HG02623 (cell line): Measurements from ENCODE around the gene LCN2.
"Not testable (repeated sequence)": the region's sequence is repeated elsewhere in the genome, so short reads cannot be mapped to it uniquely, and the experiment has no call there.

ENCODE experiments used
- ATAC-seq: cut with Tn5 transposase; IDR thresholded peaks from one replicate; pipeline ENCODE4 v1.9.1; 2021; ENCODE audit warnings: moderate library complexity; ENCODE audit not compliant: unreplicated experiment

The LCN2 gene

DNA sequence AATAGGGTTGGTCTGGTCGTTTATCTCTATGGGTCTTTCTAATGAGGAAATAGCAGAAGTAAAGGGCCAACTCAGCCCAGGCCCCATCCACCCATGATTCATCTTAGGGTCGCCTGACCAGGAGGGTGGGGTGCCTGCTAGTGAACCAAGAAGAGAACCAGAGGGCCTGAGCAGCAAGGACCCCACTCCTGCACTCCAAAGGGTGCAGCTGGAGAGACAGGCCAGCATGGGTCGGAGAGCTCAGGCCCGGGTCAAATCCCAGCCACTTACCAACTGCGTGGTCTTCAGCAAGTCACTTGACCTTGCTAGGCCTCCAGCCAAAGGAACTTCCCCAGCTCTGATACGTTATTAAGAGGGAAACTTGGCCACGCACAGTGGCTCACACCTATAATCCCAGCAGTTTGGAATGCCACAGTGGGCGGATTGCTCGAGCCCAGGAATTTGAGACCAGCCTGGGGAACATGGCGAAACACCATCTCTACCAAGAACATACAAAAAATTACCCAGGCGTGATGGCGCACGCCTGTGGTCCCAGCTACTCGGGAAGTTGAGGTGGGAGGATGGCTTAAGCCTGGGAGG, 15.1 kb downstream of the LCN2 start:
- ATAC-seq = no peak

DNA sequence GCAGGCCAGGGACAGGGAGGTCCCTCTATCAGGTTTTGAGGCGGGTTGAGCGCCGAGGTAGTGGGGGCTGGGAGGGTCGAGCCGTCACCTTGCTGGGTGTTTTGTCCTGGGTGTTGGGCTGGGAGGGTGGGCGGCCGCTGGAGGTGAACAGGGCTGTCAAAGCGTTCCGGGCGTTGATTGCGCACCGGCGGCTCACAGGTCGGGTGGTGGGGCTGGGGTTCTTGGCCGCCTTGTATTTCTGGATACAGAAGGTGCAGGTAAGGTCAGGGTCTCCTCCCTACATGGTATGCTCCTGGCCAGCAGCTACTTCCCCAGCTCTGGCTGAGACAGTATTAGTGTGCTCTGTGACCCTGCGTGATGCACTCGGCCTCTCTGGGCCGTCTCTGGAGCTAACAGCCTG, 16.9 kb downstream of the LCN2 start:
- ATAC-seq = no peak

DNA sequence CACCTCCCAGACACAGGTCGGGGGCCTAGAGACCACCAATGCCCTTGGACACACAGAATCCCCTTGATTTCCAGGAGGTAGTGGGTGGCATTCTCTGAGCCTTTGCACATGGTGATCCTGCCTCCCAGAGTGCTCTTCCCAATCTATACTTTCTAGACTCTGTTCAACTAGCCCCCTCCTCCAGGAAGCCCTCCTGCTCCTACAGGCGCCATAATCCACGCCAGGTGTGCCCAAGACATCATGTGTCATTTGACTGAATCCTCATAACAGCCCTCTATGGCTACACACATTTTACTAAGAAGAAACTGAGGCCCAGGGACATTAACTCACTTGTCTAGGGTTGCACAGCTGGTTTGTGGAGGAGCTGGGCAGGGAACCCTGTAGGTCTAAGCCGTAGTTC, 18.0 kb downstream of the LCN2 start:
- no peak for ATAC-seq

DNA sequence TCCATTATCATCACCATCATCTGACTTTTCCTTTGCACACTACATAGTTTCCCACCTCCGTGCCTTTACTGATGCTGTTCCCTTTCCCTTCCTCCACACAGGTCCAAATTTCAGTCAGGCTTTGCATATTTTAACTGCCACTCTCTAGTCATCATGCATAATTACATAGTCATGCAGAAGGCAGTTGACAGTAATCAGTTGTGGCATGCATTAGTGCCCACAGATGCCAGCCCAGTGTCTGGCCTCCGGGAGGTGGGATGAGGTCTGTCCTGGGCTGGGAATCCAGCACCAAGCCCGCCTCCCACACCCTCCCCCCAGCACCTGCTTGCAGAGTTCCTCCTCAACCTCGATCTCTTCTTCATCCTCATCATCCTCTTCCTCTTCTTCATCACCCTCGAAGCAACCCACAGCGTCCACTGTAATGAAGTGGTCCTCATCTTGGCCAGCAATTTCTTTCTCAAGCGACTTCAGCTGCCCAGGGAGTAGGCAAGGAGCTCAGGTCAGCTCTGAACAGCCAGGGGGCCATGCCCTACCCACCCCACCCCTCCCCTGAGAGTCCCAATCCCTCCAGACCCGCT, 19.6 kb downstream of the LCN2 start:
- ATAC-seq = no peak

DNA sequence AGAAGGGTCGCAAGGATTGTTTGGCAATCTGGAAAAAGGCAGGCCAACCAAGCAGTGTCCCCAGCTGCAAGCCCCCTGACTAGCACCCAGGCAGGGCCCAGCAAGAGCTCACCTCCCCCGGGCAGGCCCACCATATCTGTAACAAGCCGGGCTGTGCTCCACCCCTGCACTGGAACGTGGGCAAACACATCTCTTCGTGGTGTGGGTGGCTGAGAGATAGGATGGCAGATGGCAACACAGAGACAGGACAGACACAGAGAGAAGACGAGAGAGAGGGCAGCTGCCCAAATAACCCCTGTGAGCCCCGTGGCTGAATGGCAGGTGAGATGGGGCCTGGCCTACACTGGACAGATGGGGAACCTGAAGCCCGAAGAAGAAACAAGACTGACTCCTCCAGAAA, 20.2 kb downstream of the LCN2 start:
- no peak for ATAC-seq

DNA sequence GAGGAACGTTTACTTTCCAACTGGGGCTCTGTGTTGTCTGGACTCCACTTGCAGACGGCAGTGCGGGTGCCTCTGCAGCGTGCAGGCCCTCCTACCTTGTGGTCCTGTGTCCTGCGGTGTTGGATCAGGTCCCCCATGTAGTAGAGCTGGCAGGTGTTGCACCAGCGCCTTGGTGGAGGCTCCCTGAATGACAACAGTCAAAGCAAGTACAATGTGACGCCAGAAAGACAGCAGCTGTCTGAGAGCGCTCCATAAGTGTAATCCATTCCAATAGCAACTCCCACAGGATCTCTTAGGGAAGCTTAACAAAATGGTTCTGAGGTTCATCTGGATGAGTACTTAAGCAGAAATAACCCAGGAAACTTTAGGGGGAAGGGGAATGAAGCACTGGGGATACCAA, 20.7 kb downstream of the LCN2 start:
- no peak for ATAC-seq

DNA sequence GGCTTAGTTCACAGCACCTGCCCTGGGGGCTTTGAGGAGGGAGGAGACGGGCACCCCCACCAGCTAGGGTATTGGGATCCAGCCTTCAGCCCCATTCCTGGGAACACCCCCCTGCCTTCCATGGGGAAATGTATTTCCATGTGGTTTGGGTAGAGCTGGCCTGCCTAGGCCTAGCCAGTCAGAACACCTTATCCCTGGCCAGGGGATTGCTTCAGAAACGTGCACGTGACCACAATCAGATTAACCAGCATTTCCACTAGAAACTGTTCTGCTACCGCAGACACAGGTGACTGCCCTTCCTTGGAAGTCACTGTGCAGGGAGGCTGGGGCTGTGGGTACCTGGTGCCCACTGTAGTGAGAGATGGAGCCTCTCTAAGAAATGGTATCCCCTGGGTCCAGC, 24.8 kb downstream of the LCN2 start:
- ATAC-seq = no peak

DNA sequence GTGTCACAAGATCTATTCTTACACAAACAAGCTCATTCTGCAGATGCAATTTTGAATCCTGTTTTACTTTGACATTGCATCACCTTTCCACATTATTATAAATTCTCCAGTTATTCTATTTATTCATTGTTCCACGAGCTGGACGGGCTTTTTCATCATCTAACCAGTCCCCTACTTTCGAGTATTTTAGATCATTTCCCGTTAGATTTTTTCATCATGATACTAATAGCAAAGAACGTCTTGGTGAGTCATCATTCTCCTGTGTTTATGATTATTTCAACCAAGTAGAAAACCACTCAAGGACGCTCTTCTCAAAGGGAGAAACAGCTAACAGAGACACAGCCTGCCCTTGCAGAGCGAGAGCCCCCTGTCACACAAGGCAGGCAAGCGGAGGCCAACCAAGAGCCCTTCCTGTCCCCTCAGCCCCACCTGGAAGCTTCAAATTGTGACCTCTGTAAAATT, 25.9 kb downstream of the LCN2 start:
- ATAC-seq = no peak

DNA sequence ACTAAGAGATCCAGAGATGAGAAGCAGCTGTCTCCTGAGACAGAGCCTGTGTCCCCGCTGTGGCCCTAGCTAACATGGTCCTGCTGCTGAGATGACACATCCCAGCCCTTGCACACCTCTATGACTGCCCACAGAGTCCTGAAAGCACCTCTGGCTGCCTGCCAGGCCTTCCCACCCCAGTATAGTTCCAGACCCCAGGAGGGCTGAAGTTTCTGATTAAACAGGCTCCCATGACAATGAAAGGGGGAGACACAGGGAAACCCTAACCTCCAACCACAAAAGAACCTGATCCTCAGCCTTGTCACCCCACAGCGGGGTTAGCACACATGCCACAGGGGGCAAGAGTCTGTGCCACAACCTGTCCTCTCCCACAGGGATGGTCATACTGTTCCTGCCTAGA, 26.5 kb downstream of the LCN2 start:
- no peak for ATAC-seq

DNA sequence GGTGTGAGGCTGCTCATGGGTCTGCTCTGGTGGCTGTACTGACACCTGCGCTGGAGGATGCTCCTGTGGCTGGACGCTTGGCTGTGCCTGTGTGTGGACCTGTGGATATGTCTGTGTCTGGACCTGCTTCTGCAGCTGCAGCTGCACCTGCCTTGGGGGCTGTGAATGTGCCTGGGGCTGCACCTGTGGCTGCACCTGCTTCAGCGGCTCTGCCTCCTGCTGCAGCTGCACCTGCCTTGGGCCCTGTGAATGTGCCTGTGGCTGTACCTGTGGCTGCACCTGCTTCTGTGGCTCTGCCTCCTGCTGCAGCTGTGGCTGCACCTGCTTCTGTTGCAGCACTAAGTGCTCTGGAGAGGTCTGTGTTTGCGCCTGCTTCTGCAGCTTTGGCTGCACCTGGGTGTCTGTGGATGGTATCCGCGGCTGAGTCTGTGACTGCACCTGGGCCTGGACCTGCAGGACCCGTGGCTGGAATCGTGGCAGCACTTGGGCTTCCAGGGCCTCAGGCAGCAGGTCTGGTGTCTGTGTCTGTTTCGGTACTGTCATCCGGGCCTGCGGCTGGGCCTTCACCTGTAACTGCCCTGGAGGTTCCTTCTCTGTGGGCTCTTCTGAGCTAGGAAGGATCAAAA, 29.7 kb downstream of the LCN2 start:
- ATAC-seq = no peak

DNA sequence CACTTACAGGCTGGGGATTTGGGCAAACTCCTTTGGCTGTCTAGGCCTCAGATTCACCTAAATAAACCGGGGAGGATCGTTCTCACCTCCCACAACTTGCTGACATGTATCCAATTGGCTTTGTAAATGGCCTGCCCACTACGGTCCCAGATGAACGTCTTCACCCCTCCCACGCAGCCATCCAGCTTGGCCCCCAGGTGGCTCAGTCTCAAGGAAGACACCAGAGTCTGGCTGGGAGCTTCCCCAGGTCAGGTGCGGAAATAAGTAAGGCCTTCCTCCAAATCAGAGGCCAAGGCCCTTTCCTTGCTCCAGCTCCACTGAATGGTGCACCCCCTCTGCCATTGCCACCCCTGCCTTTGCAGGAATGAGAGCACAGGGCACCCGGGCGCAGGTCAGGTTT, 30.7 kb downstream of the LCN2 start:
- no peak for ATAC-seq

DNA sequence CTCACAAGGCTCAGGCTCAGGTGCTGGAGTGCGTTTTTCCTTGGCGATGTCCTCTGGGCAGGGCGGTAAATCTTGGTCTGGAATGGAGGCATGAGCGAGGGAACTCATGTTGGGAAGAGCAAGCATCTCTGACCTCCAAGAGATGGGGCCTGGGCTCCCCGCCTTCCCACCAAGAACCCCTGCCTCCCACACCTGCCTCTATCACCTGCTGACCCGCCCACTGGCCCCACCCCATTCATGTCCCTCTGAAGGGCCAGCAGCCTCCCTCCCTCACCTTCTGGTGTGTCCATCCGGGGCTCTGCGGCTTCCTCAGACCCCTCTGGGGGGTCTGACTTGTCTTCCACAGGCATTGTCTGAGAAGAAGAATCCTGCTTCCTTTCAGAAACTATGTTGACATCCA, 31.2 kb downstream of the LCN2 start:
- no peak for ATAC-seq

DNA sequence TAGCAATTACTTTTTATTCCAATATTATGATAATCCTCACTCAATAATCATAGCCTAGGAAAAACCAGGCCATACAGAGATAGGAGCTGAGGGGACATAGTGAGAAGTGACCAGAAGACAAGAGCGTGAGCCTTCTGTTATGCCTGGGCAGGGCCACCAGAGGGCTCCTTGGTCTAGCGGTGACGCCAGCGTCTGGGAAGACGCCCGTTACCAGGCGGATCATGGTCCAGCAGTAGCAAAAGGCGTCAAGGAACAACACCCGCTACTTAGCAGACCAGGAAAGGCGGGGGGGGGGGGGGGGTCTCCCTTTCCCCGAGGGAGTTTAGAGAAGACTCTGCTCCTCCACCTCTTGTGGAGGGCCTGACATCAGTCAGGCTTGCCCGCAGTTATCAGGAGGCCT, 32.2 kb downstream of the LCN2 start:
- not testable (repeated sequence) for ATAC-seq

DNA sequence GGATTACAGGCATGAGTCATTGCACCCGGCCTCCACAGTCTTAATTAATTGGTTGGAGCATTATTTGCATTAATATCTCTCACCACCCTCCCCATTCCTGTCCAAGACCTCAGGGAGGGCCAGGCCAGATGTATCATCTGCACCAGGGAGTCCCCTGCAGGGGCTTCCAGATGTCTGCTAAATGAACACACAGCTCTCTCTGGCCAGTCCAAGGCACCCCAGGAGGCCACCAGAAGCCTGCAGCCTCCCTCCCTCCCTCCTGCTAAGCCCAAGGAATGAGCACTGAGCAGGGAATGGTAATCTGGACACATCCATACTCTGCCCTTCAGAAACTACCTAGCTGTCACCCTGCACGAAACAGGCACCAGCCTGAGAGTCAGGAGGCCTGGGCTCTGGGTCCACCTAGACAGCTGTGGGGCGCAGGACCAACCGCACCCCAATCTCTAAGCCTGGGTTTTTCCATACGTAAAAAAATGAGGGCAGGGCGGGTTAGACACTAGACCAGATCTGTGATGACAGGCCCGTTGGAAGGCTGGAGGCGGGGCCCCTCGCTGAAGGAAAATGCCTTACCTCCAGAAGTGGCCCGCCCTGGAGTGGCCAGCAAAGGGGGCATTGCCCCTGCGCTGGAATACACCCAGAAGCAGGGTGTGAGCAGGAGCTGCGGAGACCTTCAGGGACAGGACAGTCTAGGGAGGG, 33.8 kb downstream of the LCN2 start:
- no peak for ATAC-seq

DNA sequence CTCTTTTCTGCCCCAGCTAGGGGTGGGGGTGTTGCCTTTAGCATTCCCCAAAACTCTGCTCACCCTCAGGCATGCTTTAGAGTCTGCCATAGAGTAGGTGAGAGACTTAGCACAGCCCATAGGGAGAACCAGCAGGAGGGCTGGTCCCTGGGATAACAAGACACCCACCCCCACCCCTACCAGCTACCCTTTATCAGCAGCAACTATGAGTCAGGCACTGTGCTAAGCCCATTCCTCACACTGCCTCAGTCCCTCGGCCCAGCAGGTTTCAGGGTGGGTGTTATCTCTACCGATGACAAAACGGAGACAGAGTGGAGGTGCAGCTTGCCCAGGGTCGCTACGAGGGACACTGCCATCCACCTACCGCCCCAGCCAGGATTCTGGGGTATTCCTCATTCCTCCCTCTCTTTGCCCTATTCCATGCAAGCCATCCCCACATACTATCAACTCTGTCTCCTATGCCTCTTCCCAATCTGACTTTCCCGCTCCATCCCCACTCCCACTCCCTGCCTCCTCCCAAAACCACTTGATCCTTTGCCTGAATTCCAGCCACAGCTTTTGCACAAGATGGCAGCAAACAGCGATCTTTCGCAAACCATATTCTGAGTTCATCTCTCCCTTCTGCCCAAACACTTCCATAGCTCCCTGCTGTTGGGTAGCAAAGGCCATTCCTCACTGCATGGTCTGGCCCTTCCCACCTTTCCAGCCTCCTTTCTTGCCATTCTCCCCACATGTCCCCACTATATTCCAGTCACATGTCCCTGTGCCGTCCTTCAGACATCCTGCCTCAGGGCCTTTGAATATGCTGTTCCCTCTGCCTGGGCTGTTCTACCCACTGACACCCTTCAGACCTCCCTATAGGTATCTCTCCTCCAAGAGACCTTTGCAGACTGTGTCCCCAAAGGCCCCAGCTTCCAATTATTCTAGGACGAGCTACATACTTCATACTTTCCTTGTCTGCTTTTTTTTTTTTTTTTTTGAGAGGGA, 37.0 kb downstream of the LCN2 start:
- ATAC-seq = no peak

DNA sequence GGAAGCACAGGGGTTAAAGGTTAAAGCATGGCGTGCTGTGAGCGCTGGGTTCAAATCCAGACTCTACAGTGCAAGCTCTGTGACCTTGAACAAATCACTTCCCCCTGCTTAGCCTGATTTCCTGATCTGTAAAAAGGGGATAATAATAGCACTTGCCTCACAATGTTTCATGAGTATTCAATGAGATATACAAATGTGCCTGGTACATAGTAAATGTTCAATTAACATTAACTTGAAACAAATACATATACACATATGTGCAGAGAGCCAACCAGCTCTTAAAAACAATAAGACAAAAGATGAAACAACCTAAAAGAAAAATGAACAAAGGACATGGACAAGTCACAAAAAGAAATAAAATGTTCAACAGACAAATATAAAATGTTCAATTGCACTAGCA, 38.1 kb downstream of the LCN2 start:
- ATAC-seq = no peak

DNA sequence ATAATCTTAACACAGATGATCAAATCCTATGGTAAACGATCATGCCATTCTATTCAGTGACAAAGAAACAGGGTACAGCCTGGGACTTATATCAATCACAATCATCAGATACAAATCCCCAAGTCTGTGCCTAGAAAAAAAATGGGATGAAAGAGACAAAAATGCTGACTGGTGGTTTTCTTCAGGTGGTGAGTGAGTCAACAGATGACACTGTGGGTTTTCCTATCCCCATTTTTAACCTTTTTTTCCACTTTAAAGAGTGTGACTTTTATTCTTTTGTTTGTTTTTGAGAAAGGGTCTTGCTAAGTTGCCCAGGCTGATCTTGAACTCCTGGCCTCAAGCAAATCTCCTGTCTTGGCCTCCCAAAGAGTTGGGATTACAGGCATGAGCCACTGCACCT, 39.0 kb downstream of the LCN2 start:
- ATAC-seq = no peak

DNA sequence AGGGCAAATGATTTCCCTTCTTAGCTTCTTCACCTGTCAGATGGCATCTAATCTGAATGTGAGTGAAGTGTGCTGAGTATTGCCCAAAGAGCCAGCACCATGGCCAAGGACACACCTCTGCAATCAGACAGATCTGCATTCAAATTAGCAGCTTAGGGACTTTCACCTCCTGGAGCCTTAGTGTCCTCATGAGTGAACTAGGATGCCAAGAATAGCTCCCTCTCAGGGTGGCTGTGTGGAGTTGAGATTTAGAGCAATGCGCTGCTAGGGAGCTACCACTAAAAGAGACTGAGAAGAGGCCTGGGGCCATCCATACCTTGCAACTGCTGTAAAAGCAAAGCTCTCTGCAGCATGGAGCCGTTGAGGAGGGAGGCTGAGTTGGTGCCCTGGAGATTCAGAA, 40.8 kb downstream of the LCN2 start:
- no peak for ATAC-seq

DNA sequence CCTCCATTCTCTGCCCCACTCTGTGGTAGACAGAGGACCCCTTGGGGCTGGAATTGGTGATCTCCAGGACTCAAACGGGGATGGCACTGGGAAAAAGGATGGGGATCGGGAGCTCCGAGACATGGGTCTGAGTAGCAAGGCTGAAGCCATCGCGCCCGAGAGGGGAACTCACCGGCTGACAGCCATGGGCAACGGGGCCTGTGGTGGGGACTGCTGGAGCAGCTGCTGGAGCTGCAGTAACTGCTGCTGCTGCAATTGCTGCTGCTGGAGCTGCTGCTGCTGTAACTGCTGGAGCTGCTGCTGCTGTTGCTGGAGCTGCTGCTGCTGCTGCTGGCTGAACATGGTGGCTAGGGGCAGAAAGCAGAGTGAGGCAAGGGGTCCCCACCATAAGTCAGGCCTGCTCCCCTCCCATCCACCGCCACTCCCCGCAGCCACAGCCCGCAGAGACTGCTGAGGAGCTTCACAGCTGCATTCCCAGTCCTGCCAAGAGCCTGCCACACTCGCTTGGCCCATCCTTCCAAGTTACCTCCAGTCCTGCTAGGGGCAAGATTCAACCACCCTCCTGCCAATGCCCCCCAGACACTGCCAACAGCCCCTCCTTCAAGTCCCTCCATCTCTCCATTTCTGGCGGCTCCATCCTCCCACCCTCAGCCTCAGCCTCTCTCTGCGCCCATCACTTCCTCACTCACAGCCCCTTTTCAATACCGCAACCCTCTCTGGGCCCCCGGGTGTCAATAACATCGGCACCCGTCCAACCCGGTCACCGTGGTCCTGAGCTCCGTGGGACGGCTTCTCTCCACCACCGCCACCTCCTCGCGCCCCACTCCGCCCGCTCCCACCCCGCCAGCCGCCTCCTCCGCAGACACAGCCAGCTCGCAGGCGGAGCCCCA, 41.5 kb downstream of the LCN2 start:
- no peak for ATAC-seq

DNA sequence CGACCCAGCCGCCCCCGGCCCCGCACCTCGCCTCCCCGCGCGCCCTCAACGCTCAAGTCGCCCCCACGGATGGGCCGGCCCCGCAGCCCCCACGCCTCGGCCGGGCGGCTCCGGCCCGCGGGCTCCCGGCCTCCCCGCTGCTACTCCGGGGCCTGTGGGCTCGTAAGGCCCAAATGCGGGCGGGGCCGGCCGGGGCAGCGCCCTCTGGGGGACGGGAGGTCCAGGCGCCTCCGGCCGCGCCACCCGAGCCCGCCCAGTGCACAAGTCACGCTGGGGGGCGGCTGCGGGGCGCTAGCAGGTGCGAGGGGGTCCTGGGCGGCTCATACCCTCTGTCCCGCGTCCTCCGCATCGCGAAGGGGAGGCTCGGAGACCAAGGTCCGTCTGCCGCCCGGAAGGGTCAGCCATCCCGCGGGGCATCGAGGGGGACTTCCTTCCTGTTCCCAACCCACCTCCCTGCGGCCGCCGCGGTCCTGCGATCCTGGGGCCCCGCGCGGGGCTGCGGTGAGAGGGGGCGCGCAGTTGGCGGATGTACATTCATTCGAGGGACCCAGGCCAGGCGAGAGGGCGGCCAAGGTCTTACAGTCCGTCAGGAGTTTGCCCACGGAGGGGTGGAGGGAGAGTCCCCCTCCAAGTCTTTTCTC, 42.3 kb downstream of the LCN2 start, which contains the start of gene CIZ1:
Gene CIZ1 (minus strand): TSS at position 167 of the 641 bp plus-strand sequence. CDS start 715 bp downstream, outside the sequence.
- peak; percentile 69 for ATAC-seq
